IMR-90 (cell line): Measurements from ENCODE around the gene MLKL. TPM values are rescaled to one million over a fixed set of nuclear protein-coding genes. Genes with fewer than 3 reads are reported as not detected.
A peak's percentile ranks its signal among the peaks of the same experiment; 100 is the strongest.

Experiments used
- ATAC-seq: fragments of 200-7000 bp; cut with Tn5 transposase; 2 replicates; pipeline ENCODE4 v1.9.1; 2020; ENCODE audit warnings: low read depth, mild to moderate bottlenecking, moderate library complexity
- BruUV-seq: library from RNA; stranded (reverse); fragments of 400-500 nt; replicated peaks from 2 replicates; lab custom pipeline; 2021; lab: Mats Ljungman, UMichigan
- CTCF ChIA-PET: fragments of 300-600 bp; formaldehyde crosslinking; extraction: SDS; loops from one replicate; lab custom pipeline; 2021; ENCODE audit warnings: antibody characterized with exemption; lab: Yijun Ruan, JAX
- POLR2A ChIA-PET: fragments of 300-600 bp; sonication (Branson Sonifier 250); formaldehyde crosslinking; loops from one replicate; lab custom pipeline; 2022; ENCODE audit warnings: antibody characterized with exemption; ENCODE audit not compliant: unreplicated experiment; lab: Charles Lee
- DNase-seq: peaks from one replicate; pipeline ENCODE4 v3.0.0; 2013
- H2AFZ ChIP-seq: replicated peaks from 2 replicates; pipeline ENCODE3; 2013; ENCODE audit warnings: low read length, mild to moderate bottlenecking; ENCODE audit not compliant: poor library complexity
- H2AK5ac ChIP-seq: 2 replicates; pipeline ENCODE4 v1.6.1; 2013; ENCODE audit warnings: low read depth, low read length, inconsistent platforms
- H2AK9ac ChIP-seq: replicated peaks from 2 replicates; pipeline ENCODE3; 2013; ENCODE audit warnings: mild to moderate bottlenecking, low read depth, low read length, moderate library complexity; ENCODE audit not compliant: poor library complexity
- H2BK120ac ChIP-seq: 2 replicates; pipeline ENCODE4 v1.6.1; 2013; ENCODE audit warnings: low read depth, low read length, inconsistent platforms
- H2BK15ac ChIP-seq: 3 replicates; pipeline ENCODE4 v1.6.1; 2013; ENCODE audit warnings: low read depth, low read length, inconsistent platforms
- H2BK20ac ChIP-seq: 2 replicates; pipeline ENCODE4 v1.6.1; 2013; ENCODE audit warnings: low read depth, mild to moderate bottlenecking, inconsistent platforms, low read length, moderate library complexity
- H2BK5ac ChIP-seq: 2 replicates; pipeline ENCODE4 v1.6.1; 2013; ENCODE audit warnings: mild to moderate bottlenecking, low read depth, low read length, inconsistent platforms; ENCODE audit not compliant: poor library complexity, severe bottlenecking
- H3K14ac ChIP-seq: replicated peaks from 2 replicates; pipeline ENCODE4 v1.6.1; 2013; ENCODE audit warnings: low read depth, low read length, inconsistent platforms
- H3K18ac ChIP-seq: 2 replicates; pipeline ENCODE4 v1.6.1; 2013; ENCODE audit warnings: low read depth, low read length, control low read depth
- H3K23ac ChIP-seq: 2 replicates; pipeline ENCODE4 v1.6.1; 2013; ENCODE audit warnings: low read depth, low read length, inconsistent platforms
- H3K27ac ChIP-seq: 2 replicates; pipeline ENCODE4 v1.5.1; 2013; ENCODE audit warnings: mild to moderate bottlenecking, control low read depth, low read length; ENCODE audit not compliant: insufficient read depth
- H3K27me3 ChIP-seq: 2 replicates; pipeline ENCODE4 v1.6.1; 2013; ENCODE audit warnings: low read length; ENCODE audit not compliant: control insufficient read depth, insufficient read depth
- H3K36me3 ChIP-seq: 2 replicates; pipeline ENCODE4 v1.6.1; 2013; ENCODE audit warnings: low read length, mixed read lengths; ENCODE audit not compliant: control insufficient read depth, insufficient read depth
- H3K4ac ChIP-seq: 2 replicates; pipeline ENCODE4 v1.6.1; 2013; ENCODE audit warnings: low read depth, low read length, inconsistent platforms
- H3K4me1 ChIP-seq: 2 replicates; pipeline ENCODE4 v1.6.1; 2013; ENCODE audit warnings: low read length, mixed read lengths; ENCODE audit not compliant: control insufficient read depth, insufficient read depth
- H3K4me2 ChIP-seq: 2 replicates; pipeline ENCODE4 v1.6.1; 2013; ENCODE audit warnings: low read depth, mild to moderate bottlenecking, control low read depth, low read length, moderate library complexity
- H3K4me3 ChIP-seq: 2 replicates; pipeline ENCODE4 v1.5.1; 2013; ENCODE audit warnings: low read depth, mild to moderate bottlenecking, control low read depth, low read length, moderate library complexity; ENCODE audit not compliant: insufficient read depth
- H3K56ac ChIP-seq: 2 replicates; pipeline ENCODE4 v1.6.1; 2013; ENCODE audit warnings: low read length, inconsistent platforms; ENCODE audit not compliant: insufficient read depth; ENCODE audit errors: extremely low read depth
- H3K79me1 ChIP-seq, 2 experiments: 2 replicates each; pipeline ENCODE4 v1.6.1; 2013; ENCODE audit warnings: low read length in 2 of 2, inconsistent platforms in 1 of 2, low read depth in 1 of 2
- H3K9ac ChIP-seq: 2 replicates; pipeline ENCODE4 v1.6.1; 2013; ENCODE audit warnings: low read depth, low read length, control low read depth
- H3K9me1 ChIP-seq: 2 replicates; pipeline ENCODE4 v1.6.1; 2013; ENCODE audit warnings: low read length, inconsistent platforms; ENCODE audit not compliant: insufficient read depth
- H3K9me3 ChIP-seq: 2 replicates; pipeline ENCODE4 v1.6.1; 2013; ENCODE audit warnings: low read length; ENCODE audit not compliant: control insufficient read depth, insufficient read depth
- H4K20me1 ChIP-seq: 2 replicates; pipeline ENCODE4 v1.6.1; 2013; ENCODE audit warnings: low read length, inconsistent platforms; ENCODE audit not compliant: insufficient read depth
- H4K5ac ChIP-seq: 2 replicates; pipeline ENCODE4 v1.6.1; 2013; ENCODE audit warnings: mild to moderate bottlenecking, low read depth, low read length, control low read depth
- H4K8ac ChIP-seq, 2 experiments: 2 replicates each; pipeline ENCODE4 v1.6.1; 2013; ENCODE audit warnings: low read depth in 2 of 2, low read length in 2 of 2, control low read depth in 1 of 2, inconsistent platforms in 1 of 2
- H4K91ac ChIP-seq: 2 replicates; pipeline ENCODE4 v1.6.1; 2013; ENCODE audit warnings: low read depth, low read length, inconsistent platforms; ENCODE audit not compliant: insufficient read depth
- BHLHE40 ChIP-seq: fragments of 150-350 bp; IDR thresholded peaks from 2 replicates; pipeline ENCODE4 v1.6.1; 2016; ENCODE audit warnings: mild to moderate bottlenecking, low read depth, low read length
- CEBPB ChIP-seq: IDR thresholded peaks from 2 replicates; pipeline ENCODE4 v1.6.1; 2012; ENCODE audit warnings: low read depth, low read length, improper control_type of control experiment
- CHD1 ChIP-seq: IDR thresholded peaks from 2 replicates; pipeline ENCODE4 v1.6.1; 2012; ENCODE audit warnings: low read depth, low read length, improper control_type of control experiment
- MXI1 ChIP-seq: IDR thresholded peaks from 2 replicates; pipeline ENCODE4 v1.6.1; 2012; ENCODE audit warnings: low read depth, mild to moderate bottlenecking, low read length, moderate library complexity, borderline replicate concordance
- POLR2A ChIP-seq: IDR thresholded peaks from 2 replicates; pipeline ENCODE4 v1.6.1; 2012; ENCODE audit warnings: mild to moderate bottlenecking, low read depth, low read length
- RCOR1 ChIP-seq: IDR thresholded peaks from 2 replicates; pipeline ENCODE4 v1.6.1; 2012; ENCODE audit warnings: mild to moderate bottlenecking, low read length, improper control_type of control experiment; ENCODE audit not compliant: insufficient replicate concordance
- RFX5 ChIP-seq: IDR thresholded peaks from 2 replicates; pipeline ENCODE4 v1.8.0; 2012; ENCODE audit warnings: low read depth, mild to moderate bottlenecking, low read length, moderate library complexity
- WGBS, 2 experiments: methylation state at CpG; one replicate each; pipeline versions ENCODE4 v1.1.5 to v1.1.7; 2013; ENCODE audit warnings: missing lambda C conversion rate in 2 of 2; ENCODE audit not compliant: insufficient read length in 1 of 2; ENCODE audit errors: extremely low coverage in 2 of 2; 5-methylcytosine and 5-hydroxymethylcytosine counted together
- dilution Hi-C: fragments of 300-500 bp; cut with HindIII; formaldehyde crosslinking; loops from one replicate; pipeline ENCODE4 v1.14.3; 2018; ENCODE audit warnings: low sequenced_read_pairs; ENCODE audit not compliant: unreplicated experiment
- in situ Hi-C: fragments of 300-500 bp; cut with MboI; formaldehyde crosslinking; loops from 3 replicates; pipeline ENCODE4 v1.14.3; 2019; ENCODE audit warnings: low sequenced_read_pairs, inconsistent platforms, mixed read lengths
- intact Hi-C: fragments of 100-400 bp; cut with micrococcal nuclease; formaldehyde crosslinking; loops from 2 replicates; pipeline ENCODE4 v1.10.0; 2022
- polyA plus RNA-seq, 3 experiments: library from polyadenylated mRNA; depleted of rRNA; stranded (reverse); fragments of >200 nt; gene quantifications; 2 replicates each; pipeline ENCODE4 v1.2.3, GENCODE V29; 2012; ENCODE audit warnings: low replicate concordance in 1 of 3
- total RNA-seq: library from RNA; depleted of rRNA; stranded (reverse); fragments of >200 nt; gene quantifications from 2 replicates; pipeline ENCODE4 v1.2.3, GENCODE V29; 2012
- TF ChIP-seq, protein P1 (sequence below): fragments of 150-350 bp; IDR thresholded peaks from 2 replicates; pipeline ENCODE4 v1.6.1; 2017; ENCODE audit warnings: mild to moderate bottlenecking, antibody characterized with exemption, low read length, low read depth
- TF ChIP-seq, protein P2 (sequence below): conservative IDR thresholded peaks from 2 replicates; pipeline ENCODE4 v1.5.1; 2012; ENCODE audit warnings: mild to moderate bottlenecking, low read depth, low read length, improper control_type of control experiment

Gene MLKL
- total and polyA plus RNA-seq, 2 of the 4 experiments (the other 2 are of a cell fraction): 3.6 to 4.5 TPM

DNA sequence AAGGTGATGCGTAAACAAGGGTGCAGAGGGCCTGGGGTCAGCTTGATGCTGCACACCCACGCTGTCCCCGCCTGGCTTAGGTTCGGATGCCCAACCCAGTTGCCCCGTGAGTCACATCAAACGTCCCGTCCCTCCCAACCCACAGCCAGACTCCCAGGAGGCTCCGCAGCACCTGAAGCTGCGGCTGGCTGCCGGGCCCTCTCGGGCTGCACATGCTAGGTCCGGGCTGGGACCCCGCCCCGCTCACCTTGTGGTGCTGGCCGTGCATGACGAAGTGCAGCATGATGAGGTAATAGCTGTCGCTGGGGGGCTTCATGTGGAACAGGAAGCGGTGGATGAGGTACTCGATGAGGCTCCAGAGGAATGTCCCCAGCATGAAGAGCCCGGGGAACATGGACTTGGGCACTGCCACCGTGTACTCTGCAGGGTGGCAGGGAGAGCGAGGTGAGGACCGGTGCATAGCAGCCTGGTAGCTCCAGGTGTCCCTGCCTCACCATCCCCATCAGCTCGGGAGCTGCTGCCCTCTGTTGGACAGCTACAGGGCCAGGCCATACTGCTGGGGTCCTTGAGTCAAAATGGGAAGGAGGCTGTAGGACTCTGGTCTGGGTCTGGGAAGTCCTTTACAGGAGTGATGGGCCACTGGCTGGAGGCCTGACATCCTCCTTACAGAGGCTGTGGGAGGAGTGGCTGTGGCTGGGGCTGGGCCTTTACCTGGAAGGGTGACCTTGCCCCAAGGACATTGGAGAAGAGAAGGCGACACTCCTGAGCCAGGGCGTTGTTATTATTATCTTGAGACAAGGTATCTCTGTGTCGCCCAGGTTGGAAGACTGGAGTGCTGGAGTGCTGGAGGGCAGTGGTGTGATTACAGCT is 18.3 kb upstream of the MLKL start:
- H4K20me1 ChIP-seq: no peaks in the 10 kb centered on the region
- no TSS peak for BruUV-seq
- DNase-seq (no peak), ATAC-seq (no peak)
- no peak overlapping the region for H3K4ac ChIP-seq
- H3K36me3 ChIP-seq: no peaks in the 10 kb centered on the region
- H3K9me1 ChIP-seq: no peaks in the 10 kb centered on the region
- no peaks in the 10 kb centered on the region for H3K79me1 ChIP-seq
- no peaks in the 10 kb centered on the region for H3K4me1 ChIP-seq
- H3K9me3 ChIP-seq: no peaks in the 10 kb centered on the region
- ChIA-PET CTCF (no interaction called here), POLR2A (no interaction called here)
- no peak overlapping the region for H3K4me3 ChIP-seq
- peaks cover 13% of the 10 kb centered on the region; the same call in 1 of the 2 replicates for H3K27me3 ChIP-seq
- peak overlapping the region; percentile 14 for H2AFZ ChIP-seq
- dilution Hi-C loops (no loop called here), intact Hi-C loops (no loop called here), in situ Hi-C loops (loop anchor here (5.0 kb wide), 1 partner anchor 138 kb away; no protein-coding TSS in a partner anchor)
- no peak overlapping the region for H2BK20ac ChIP-seq
- H2BK5ac ChIP-seq: no peak overlapping the region
- no peak overlapping the region for H3K18ac ChIP-seq
- H3K14ac ChIP-seq: no peak overlapping the region
- H2BK15ac ChIP-seq: no peak overlapping the region
- H3K56ac ChIP-seq: no peak overlapping the region
- 88% methylated on average over 10 of the region's 27 CpGs; no CpG with 5 or more reads in 1 of the 2 experiments for WGBS, 2 experiments
- H3K23ac ChIP-seq: no peak overlapping the region
- no peak overlapping the region for H2AK5ac ChIP-seq
- no peak overlapping the region for H4K5ac ChIP-seq
- H2BK120ac ChIP-seq: no peak overlapping the region
- no peak overlapping the region for H3K4me2 ChIP-seq
- peak overlapping the region; percentile 13 for H2AK9ac ChIP-seq
- TF ChIP-seq POLR2A: no peak
- TF ChIP-seq CEBPB: no peak
- no peak for TF ChIP-seq RFX5
- no peak for TF ChIP-seq RCOR1
- TF ChIP-seq BHLHE40: no peak
- TF ChIP-seq, protein P1, sequence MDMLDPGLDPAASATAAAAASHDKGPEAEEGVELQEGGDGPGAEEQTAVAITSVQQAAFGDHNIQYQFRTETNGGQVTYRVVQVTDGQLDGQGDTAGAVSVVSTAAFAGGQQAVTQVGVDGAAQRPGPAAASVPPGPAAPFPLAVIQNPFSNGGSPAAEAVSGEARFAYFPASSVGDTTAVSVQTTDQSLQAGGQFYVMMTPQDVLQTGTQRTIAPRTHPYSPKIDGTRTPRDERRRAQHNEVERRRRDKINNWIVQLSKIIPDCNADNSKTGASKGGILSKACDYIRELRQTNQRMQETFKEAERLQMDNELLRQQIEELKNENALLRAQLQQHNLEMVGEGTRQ: no peak
- TF ChIP-seq MXI1: no peak
- no peak for TF ChIP-seq CHD1
- TF ChIP-seq, protein P2, sequence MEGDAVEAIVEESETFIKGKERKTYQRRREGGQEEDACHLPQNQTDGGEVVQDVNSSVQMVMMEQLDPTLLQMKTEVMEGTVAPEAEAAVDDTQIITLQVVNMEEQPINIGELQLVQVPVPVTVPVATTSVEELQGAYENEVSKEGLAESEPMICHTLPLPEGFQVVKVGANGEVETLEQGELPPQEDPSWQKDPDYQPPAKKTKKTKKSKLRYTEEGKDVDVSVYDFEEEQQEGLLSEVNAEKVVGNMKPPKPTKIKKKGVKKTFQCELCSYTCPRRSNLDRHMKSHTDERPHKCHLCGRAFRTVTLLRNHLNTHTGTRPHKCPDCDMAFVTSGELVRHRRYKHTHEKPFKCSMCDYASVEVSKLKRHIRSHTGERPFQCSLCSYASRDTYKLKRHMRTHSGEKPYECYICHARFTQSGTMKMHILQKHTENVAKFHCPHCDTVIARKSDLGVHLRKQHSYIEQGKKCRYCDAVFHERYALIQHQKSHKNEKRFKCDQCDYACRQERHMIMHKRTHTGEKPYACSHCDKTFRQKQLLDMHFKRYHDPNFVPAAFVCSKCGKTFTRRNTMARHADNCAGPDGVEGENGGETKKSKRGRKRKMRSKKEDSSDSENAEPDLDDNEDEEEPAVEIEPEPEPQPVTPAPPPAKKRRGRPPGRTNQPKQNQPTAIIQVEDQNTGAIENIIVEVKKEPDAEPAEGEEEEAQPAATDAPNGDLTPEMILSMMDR: no peak
- H4K8ac ChIP-seq: no peak overlapping the region
- no peak overlapping the region for H3K27ac ChIP-seq
- no peak overlapping the region for H3K9ac ChIP-seq
- no peak overlapping the region for H4K91ac ChIP-seq
